ENCODE measurements around the gene CLINT1.

The CLINT1 gene

DNA sequence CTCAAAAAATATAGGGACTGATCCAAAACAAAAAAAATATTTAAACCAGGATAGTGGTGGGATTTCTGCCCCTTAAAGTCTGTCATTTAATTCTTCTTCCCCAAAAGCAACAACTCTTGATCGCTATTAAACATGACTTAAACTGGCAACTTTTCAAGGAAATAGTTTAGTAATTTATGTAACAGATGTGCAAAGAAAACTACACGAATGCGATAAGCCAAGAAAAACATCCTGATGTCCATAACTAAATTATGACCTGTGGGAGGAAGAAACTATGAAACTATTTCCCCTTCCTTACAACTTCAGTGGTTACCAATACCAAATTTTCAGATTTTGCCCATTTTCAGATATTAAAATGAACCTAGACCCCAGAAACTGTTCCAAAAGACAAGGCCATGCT, 31.5 kb downstream of the CLINT1 start:
- no peak overlapping the region for H3K4me3 ChIP-seq (ENCODE audit: low read depth, low read length)
- TF ChIP-seq, protein P1, sequence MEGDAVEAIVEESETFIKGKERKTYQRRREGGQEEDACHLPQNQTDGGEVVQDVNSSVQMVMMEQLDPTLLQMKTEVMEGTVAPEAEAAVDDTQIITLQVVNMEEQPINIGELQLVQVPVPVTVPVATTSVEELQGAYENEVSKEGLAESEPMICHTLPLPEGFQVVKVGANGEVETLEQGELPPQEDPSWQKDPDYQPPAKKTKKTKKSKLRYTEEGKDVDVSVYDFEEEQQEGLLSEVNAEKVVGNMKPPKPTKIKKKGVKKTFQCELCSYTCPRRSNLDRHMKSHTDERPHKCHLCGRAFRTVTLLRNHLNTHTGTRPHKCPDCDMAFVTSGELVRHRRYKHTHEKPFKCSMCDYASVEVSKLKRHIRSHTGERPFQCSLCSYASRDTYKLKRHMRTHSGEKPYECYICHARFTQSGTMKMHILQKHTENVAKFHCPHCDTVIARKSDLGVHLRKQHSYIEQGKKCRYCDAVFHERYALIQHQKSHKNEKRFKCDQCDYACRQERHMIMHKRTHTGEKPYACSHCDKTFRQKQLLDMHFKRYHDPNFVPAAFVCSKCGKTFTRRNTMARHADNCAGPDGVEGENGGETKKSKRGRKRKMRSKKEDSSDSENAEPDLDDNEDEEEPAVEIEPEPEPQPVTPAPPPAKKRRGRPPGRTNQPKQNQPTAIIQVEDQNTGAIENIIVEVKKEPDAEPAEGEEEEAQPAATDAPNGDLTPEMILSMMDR (IDR thresholded peaks at IDR 0.05; ENCODE audit: low read depth, low read length), result no peak

DNA sequence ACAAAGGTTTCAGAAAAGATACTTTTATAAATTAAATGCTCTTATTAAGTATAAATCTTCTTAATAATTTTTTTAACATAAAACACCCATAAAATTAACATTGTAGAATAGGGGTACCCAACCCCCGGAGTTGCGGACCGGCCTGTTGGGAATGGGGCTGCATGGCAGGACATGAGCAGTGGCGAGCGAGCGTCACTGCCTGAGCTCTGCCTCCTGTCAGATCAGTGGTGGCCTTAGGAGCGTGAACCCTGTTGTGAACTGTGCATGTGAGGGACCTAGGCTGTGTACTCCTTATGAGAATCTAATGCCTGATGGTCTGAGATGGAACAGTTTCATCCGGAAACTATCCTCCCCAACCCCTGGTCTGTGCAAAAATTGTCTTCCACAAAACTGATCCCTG, 35.3 kb downstream of the CLINT1 start:
- H3K4me3 ChIP-seq (ENCODE audit: low read depth, low read length), result no peak overlapping the region
- TF ChIP-seq, protein P1 (IDR thresholded peaks at IDR 0.05; ENCODE audit: low read depth, low read length), result no peak

DNA sequence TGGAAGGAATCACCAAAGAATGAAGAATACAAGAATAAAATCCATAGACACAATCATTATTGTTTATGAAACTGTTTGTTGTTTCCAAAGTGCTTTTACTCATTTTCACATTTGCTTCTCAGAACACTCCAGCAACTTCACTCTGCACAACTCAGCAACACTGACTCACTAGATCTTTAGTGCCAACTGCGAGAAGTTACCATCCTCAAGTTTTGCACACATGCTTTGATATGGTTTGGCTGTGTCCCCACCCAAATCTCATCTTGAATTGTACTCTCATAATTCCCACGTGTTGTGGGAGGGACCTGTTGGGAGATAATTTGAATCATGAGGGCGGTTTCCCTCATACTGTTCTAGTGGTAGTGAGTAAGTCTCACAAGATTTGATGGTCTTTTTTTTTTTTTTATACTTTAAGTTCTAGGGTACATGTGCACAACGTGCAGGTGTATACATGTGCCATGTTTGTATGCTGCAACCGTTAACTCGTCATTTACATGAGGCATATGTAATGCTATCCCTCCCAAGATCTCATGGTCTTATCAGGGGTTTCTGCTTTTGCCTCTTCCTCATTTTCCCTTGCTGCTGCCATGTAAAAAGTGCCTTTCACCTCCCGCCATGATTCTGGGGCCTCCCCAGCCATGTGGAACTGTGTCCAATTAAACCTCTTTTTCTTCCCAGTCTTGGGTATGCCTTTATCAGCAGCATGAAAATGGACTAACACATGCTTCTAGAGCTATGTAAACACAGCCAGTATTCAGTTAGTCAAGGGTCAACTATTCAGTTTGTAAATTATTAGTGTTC, 36.9 kb downstream of the CLINT1 start:
- TF ChIP-seq, protein P1 (IDR thresholded peaks at IDR 0.05; ENCODE audit: low read depth, low read length), result no peak
- no peak overlapping the region for H3K4me3 ChIP-seq (ENCODE audit: low read depth, low read length)

DNA sequence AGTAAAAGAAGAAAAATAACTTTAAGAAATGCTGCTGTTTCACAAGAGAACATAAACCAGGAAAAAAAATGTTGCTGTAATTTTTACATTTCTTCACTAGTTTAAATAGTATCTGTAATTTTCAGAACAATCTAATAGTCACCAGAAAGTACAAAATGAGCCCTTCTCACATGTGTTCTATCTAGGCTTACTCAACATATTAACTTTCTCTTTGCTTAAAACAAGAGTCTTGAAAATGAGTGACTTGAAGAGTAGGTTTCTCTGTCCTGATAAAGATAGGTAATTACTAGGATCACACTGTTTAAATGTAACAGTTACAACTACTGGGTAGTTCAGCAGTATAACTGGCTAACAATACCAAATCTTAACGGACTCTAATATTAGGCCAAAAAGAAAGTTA, 37.5 kb downstream of the CLINT1 start:
- no peak overlapping the region for H3K4me3 ChIP-seq (ENCODE audit: low read depth, low read length)
- TF ChIP-seq, protein P1 (IDR thresholded peaks at IDR 0.05; ENCODE audit: low read depth, low read length), result no peak

DNA sequence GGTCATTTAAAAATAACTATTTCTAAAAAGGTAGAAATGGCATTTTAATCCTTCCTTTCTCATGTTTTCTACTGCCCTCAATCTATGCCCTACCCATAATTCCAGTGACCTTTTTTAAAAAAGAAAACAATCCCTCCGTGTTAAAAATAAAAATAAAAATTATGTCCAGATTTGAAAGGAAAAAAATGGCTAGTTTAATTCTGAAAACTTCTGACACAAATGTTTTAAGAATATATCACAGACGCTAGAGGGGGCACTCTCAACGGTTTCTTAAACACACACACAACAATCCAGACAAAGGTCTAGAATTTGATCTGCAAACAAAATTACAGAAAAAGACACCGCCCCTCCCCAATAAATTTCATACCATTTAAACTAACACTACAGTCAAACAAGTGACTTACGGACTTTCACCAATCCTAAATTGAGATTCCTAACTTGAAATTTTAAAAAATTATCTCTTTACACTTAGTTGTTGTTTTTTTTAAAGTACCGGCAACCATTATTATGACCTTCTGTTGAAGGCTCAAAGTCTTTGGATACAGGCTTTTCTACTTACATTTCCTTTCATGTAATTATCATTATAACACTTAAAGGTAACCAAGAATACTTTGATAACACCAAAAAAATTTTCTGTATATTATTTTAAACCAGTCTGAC, 38.2 kb downstream of the CLINT1 start:
- TF ChIP-seq, protein P1 (IDR thresholded peaks at IDR 0.05; ENCODE audit: low read depth, low read length), result peak; percentile 34; the same call in 1 of the 2 replicates
- no peak overlapping the region for H3K4me3 ChIP-seq (ENCODE audit: low read depth, low read length)

DNA sequence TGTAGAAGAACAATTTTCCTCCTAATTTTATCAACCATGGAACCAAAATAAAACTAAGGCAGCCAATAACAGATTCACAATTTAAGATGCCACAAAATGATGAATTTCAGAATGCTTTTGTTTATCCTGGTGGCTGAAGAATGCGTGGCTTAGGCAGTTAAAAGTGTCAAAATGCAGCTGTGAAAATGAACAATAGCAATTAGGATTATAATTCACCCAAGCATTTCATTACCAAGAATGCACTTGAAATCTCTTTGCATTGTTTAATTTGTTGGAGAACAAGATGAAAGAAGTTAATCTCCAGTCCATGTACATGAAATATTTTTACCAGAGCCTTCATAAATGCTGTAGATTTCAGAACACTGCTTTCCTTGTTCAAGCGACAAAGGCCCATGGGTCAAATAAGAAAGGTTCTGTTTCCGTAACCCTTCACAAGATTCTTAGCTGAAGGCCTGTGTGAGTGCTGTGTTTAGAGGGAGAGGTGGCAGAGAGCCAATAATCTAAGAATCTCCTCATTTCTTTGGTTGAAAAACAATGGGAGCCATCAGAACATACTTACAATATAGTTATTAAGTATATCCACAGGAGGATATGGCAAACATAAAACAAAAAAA, 39.3 kb downstream of the CLINT1 start:
- TF ChIP-seq, protein P1 (IDR thresholded peaks at IDR 0.05; ENCODE audit: low read depth, low read length), result no peak
- H3K4me3 ChIP-seq (ENCODE audit: low read depth, low read length), result no peak overlapping the region

DNA sequence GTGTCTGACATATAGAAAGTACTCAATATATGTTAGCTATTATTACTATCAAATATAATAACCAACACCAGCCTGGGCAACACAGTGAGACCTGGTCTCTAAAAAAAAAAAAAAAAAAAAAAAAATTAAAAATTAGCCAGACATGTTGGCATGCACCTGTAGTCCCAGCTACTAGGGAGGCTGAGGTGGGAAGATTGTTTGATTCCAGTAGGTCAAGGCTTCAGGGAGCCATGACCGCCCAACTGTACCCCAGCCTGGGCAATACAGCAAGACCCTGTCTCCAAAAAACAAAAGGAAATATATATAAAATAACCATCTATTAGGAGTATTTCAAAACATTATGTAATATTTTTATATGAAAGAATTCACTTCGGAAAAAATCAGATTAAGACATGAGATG, 40.6 kb downstream of the CLINT1 start:
- no peak overlapping the region for H3K4me3 ChIP-seq (ENCODE audit: low read depth, low read length)
- TF ChIP-seq, protein P1 (IDR thresholded peaks at IDR 0.05; ENCODE audit: low read depth, low read length), result no peak

Measured in WI38 (cell line).